Activated CD8-positive, alpha-beta T cell treated with anti-CD3 and anti-CD28 coated beads, Interleukin-2, amount 10 ng/mL, durations not matched to agents 7 days and 5 days (primary cell): ENCODE results near the gene CSF3R. TPM values are rescaled to one million over a fixed set of nuclear protein-coding genes. Genes with fewer than 3 reads are reported as not detected.

Source experiments
- ATAC-seq: fragments of 150-1000 bp; cut with Tn5 transposase; one replicate; pipeline ENCODE4 v1.10.0; 2021; ENCODE audit warnings: moderate library complexity
- CTCF ChIA-PET: fragments of 350-600 bp; sonication (Branson Sonifier 250); formaldehyde crosslinking; loops from one replicate; lab custom pipeline; 2021; ENCODE audit warnings: antibody characterized with exemption; lab: Charles Lee
- POLR2A ChIA-PET: fragments of 350-600 bp; sonication (Branson Sonifier 250); formaldehyde crosslinking; loops from one replicate; lab custom pipeline; 2021; ENCODE audit warnings: antibody characterized with exemption; lab: Charles Lee
- DNase-seq: peaks from one replicate; pipeline ENCODE4 v3.0.0-alpha.2; 2020
- H3K27ac Mint-ChIP-seq: one replicate; pipeline ENCODE4 v1.8.0; 2021; ENCODE audit warnings: mild to moderate bottlenecking, mixed read lengths
- H3K27me3 Mint-ChIP-seq: one replicate; pipeline ENCODE4 v1.8.0; 2021; ENCODE audit warnings: low read depth, mixed read lengths
- H3K36me3 Mint-ChIP-seq: one replicate; pipeline ENCODE4 v1.8.0; 2021; ENCODE audit warnings: low read depth, mixed read lengths
- H3K4me1 Mint-ChIP-seq: one replicate; pipeline ENCODE4 v1.8.0; 2021; ENCODE audit warnings: low read depth, mixed read lengths
- H3K4me3 Mint-ChIP-seq: one replicate; pipeline ENCODE4 v1.8.0; 2021; ENCODE audit warnings: mild to moderate bottlenecking, mixed read lengths
- H3K9me3 Mint-ChIP-seq: one replicate; pipeline ENCODE4 v1.8.0; 2022; ENCODE audit warnings: mixed read lengths; ENCODE audit not compliant: insufficient read depth
- total RNA-seq, 2 experiments: library from RNA; stranded (reverse); gene quantifications; one replicate each; pipeline ENCODE4 v1.2.3, GENCODE V29; 2021

The CSF3R gene
- total RNA-seq, 2 experiments from 2014 or later, result 0.05 TPM; not detected in 1

GRCh38 chr1:36432616-36433015 lies 50.1 kb downstream of the CSF3R start:
- POLR2A ChIA-PET, result no interaction called here
- Mint-ChIP-seq H3K27me3 (peaks cover 4% of the 10 kb centered on the region), H3K9me3 (no peaks in the 10 kb centered on the region), H3K36me3 (no peaks in the 10 kb centered on the region), H3K27ac (no peak overlapping the region), H3K4me1 (peaks cover 8% of the 10 kb centered on the region), H3K4me3 (no peak overlapping the region)
- CTCF ChIA-PET, result interaction anchor here (1.9 kb wide), 1 partner anchor 11 kb away, joined by 4 read pairs; no protein-coding TSS in a partner anchor
- no peak for ATAC-seq
- no peak for DNase-seq

- Mint-ChIP-seq H3K27me3 (peaks cover under 1% of the 10 kb centered on the region), H3K27ac (no peak overlapping the region), H3K4me3 (no peak overlapping the region), H3K4me1 (peaks cover 9% of the 10 kb centered on the region), H3K36me3 (no peaks in the 10 kb centered on the region), H3K9me3 (no peaks in the 10 kb centered on the region)
- POLR2A ChIA-PET, result no interaction called here
- ATAC-seq, result no peak
- CTCF ChIA-PET, result interaction anchor here (1.1 to 2.6 kb wide), 2 partner anchors 58 to 83 kb away, joined by 3 to 21 read pairs; no protein-coding TSS in a partner anchor
- no peak for DNase-seq
These were observed 56.9 kb downstream of the CSF3R start for GRCh38 chr1:36425791-36426190.

- no peak for ATAC-seq
- ChIA-PET CTCF (interaction anchor here (0.7 to 2.6 kb wide), 12 partner anchors 9 to 322 kb away, joined by 3 to 28 read pairs (median 4); partner anchors contain the start of genes LSM10 and SH3D21), POLR2A (interaction anchor here (0.6 kb wide), 1 partner anchor 68 kb away, joined by 3 read pairs; no protein-coding TSS in a partner anchor)
- no peaks in the 10 kb centered on the region for H3K27me3 Mint-ChIP-seq
- no peaks in the 10 kb centered on the region for H3K36me3 Mint-ChIP-seq
- no peak for DNase-seq
- no peaks in the 10 kb centered on the region for H3K9me3 Mint-ChIP-seq
- peaks cover 16% of the 10 kb centered on the region for H3K4me1 Mint-ChIP-seq
- H3K27ac Mint-ChIP-seq, result peak overlapping the region; percentile 82
- H3K4me3 Mint-ChIP-seq, result no peak overlapping the region
These were observed 61.1 kb downstream of the CSF3R start for GRCh38 chr1:36421649-36422048.

GRCh38 chr1:36420836-36421317 lies 61.8 kb downstream of the CSF3R start:
- peak; percentile 94 for DNase-seq
- Mint-ChIP-seq H3K27ac (peak overlapping the region; percentile 82), H3K36me3 (no peaks in the 10 kb centered on the region), H3K4me3 (peak overlapping the region; percentile 53), H3K9me3 (no peaks in the 10 kb centered on the region), H3K27me3 (no peaks in the 10 kb centered on the region), H3K4me1 (peaks cover 16% of the 10 kb centered on the region)
- ChIA-PET CTCF (interaction anchor here (0.7 to 4.0 kb wide), 17 partner anchors 8 to 271 kb away, joined by 3 to 40 read pairs (median 9); partner anchors contain the start of genes LSM10, SH3D21 and TRAPPC3), POLR2A (no interaction called here)
- peak; percentile 98 for ATAC-seq

GRCh38 chr1:36420409-36420808 lies 62.3 kb downstream of the CSF3R start:
- CTCF ChIA-PET, result interaction anchor here (0.6 to 4.0 kb wide), 20 partner anchors 9 to 271 kb away, joined by 3 to 40 read pairs (median 6); partner anchors contain the start of genes SH3D21, STK40 and TRAPPC3
- Mint-ChIP-seq H3K4me3 (peak overlapping the region; percentile 53), H3K9me3 (no peaks in the 10 kb centered on the region), H3K27ac (peak overlapping the region; percentile 82), H3K4me1 (peaks cover 16% of the 10 kb centered on the region), H3K27me3 (no peaks in the 10 kb centered on the region), H3K36me3 (no peaks in the 10 kb centered on the region)
- DNase-seq, result no peak
- ATAC-seq, result peak; percentile 11
- POLR2A ChIA-PET, result interaction anchor here (1.1 kb wide), 1 partner anchor 97 kb away, joined by 3 read pairs; the partner anchor contains the start of gene EVA1B

- no peak overlapping the region for H3K4me3 Mint-ChIP-seq
- H3K36me3 Mint-ChIP-seq, result no peaks in the 10 kb centered on the region
- H3K4me1 Mint-ChIP-seq, result peaks cover 16% of the 10 kb centered on the region
- DNase-seq (no peak), ATAC-seq (no peak)
- no peak overlapping the region for H3K27ac Mint-ChIP-seq
- H3K9me3 Mint-ChIP-seq, result no peaks in the 10 kb centered on the region
- ChIA-PET CTCF (interaction anchor here (0.9 to 4.0 kb wide), 15 partner anchors 8 to 270 kb away, joined by 3 to 40 read pairs (median 6); partner anchors contain the start of genes SH3D21, STK40 and TRAPPC3), POLR2A (interaction anchor here (0.7 to 1.1 kb wide), 2 partner anchors 32 to 96 kb away, joined by 3 read pairs; partner anchors contain the start of gene EVA1B)
- H3K27me3 Mint-ChIP-seq, result no peaks in the 10 kb centered on the region
These were observed 63.1 kb downstream of the CSF3R start for GRCh38 chr1:36419569-36419968.

GRCh38 chr1:36419140-36419539 lies 63.6 kb downstream of the CSF3R start:
- DNase-seq (no peak), ATAC-seq (no peak)
- no peak overlapping the region for H3K27ac Mint-ChIP-seq
- POLR2A ChIA-PET, result no interaction called here
- no peak overlapping the region for H3K4me3 Mint-ChIP-seq
- H3K36me3 Mint-ChIP-seq, result no peaks in the 10 kb centered on the region
- CTCF ChIA-PET, result interaction anchor here (1.3 to 4.0 kb wide), 10 partner anchors 20 to 270 kb away, joined by 3 to 40 read pairs (median 12); partner anchors contain the start of genes SH3D21, STK40 and TRAPPC3
- peaks cover 16% of the 10 kb centered on the region for H3K4me1 Mint-ChIP-seq
- H3K9me3 Mint-ChIP-seq, result no peaks in the 10 kb centered on the region
- H3K27me3 Mint-ChIP-seq, result no peaks in the 10 kb centered on the region

GRCh38 chr1:36417931-36418330 lies 64.8 kb downstream of the CSF3R start:
- H3K4me1 Mint-ChIP-seq, result peaks cover 22% of the 10 kb centered on the region
- H3K27me3 Mint-ChIP-seq, result no peaks in the 10 kb centered on the region
- no peaks in the 10 kb centered on the region for H3K9me3 Mint-ChIP-seq
- DNase-seq (no peak), ATAC-seq (no peak)
- H3K27ac Mint-ChIP-seq, result no peak overlapping the region
- no peaks in the 10 kb centered on the region for H3K36me3 Mint-ChIP-seq
- ChIA-PET POLR2A (no interaction called here), CTCF (interaction anchor here (1.0 to 4.0 kb wide), 4 partner anchors 49 to 118 kb away, joined by 3 to 40 read pairs (median 10); no protein-coding TSS in a partner anchor)
- H3K4me3 Mint-ChIP-seq, result no peak overlapping the region

Other genes starting within 250 kb of the CSF3R start
- gene SH3D21, start 176.5 kb downstream of the CSF3R start, total RNA-seq, result 10 to 100 TPM; 14.6 to 15.3 TPM
- 10 to 100 TPM; 12.3 to 13.3 TPM for gene EVA1B, start 159.3 kb downstream of the CSF3R start, total RNA-seq
- gene STK40, start 97.0 kb downstream of the CSF3R start, total RNA-seq, result 10 to 100 TPM; 69.7 to 72.4 TPM
- 10 to 100 TPM; 44.7 to 47.5 TPM for gene LSM10, start 85.0 kb downstream of the CSF3R start, total RNA-seq
- 1 to 10 TPM in 1 of 2 experiments, under 1 TPM in 1; 0.66 to 1.9 TPM for gene OSCP1, start 32.5 kb downstream of the CSF3R start, total RNA-seq
- 100 to 1,000 TPM; 115 TPM for gene MRPS15, start 18.5 kb downstream of the CSF3R start, total RNA-seq